Osteoblast (primary cell): ENCODE results near the gene HES4. TPM values are rescaled to one million over a fixed set of nuclear protein-coding genes. Genes with fewer than 3 reads are reported as not detected.

Source experiments
- DNase-seq: peaks from one replicate; pipeline ENCODE4 v3.0.0; 2011; ENCODE audit warnings: low spot score, mixed read lengths; ENCODE audit not compliant: insufficient read length; ENCODE audit errors: missing footprints
- H2AFZ ChIP-seq: 2 replicates; pipeline ENCODE4 v1.6.0; 2011; ENCODE audit warnings: mild to moderate bottlenecking, low read length
- H3K27ac ChIP-seq: 2 replicates; pipeline ENCODE4 v1.5.1; 2011; ENCODE audit warnings: mild to moderate bottlenecking, low read depth, low read length, moderate library complexity
- H3K27me3 ChIP-seq: 2 replicates; pipeline ENCODE4 v1.6.0; 2012; ENCODE audit warnings: mild to moderate bottlenecking, control low read depth, inconsistent platforms, low read length, moderate library complexity; ENCODE audit not compliant: insufficient read depth
- H3K36me3 ChIP-seq: 2 replicates; pipeline ENCODE4 v1.5.1; 2011; ENCODE audit warnings: mild to moderate bottlenecking, low read length, control low read depth, moderate library complexity; ENCODE audit not compliant: insufficient read depth
- H3K4me1 ChIP-seq: 2 replicates; pipeline ENCODE4 v1.5.1; 2011; ENCODE audit warnings: mild to moderate bottlenecking, low read length, control low read depth, moderate library complexity; ENCODE audit not compliant: insufficient read depth
- H3K4me2 ChIP-seq: 2 replicates; pipeline ENCODE4 v1.6.0; 2011; ENCODE audit warnings: mild to moderate bottlenecking, low read length; ENCODE audit not compliant: insufficient read depth
- H3K4me3 ChIP-seq: fragments of 200-600 bp; sonication (generic); 3 replicates; pipeline ENCODE4 v1.5.1; 2012; ENCODE audit warnings: mild to moderate bottlenecking, low read length, inconsistent platforms; ENCODE audit not compliant: insufficient read depth
- H3K79me2 ChIP-seq: 2 replicates; pipeline ENCODE4 v1.6.0; 2012; ENCODE audit warnings: mild to moderate bottlenecking, low read length, control low read depth, inconsistent platforms; ENCODE audit not compliant: insufficient read depth
- H3K9me3 ChIP-seq: 2 replicates; pipeline ENCODE4 v1.5.1; 2011; ENCODE audit warnings: low read depth, low read length, control low read depth
- H4K20me1 ChIP-seq: 2 replicates; pipeline ENCODE4 v1.6.0; 2012; ENCODE audit warnings: mild to moderate bottlenecking, low read length, control low read depth; ENCODE audit not compliant: insufficient read depth
- CTCF ChIP-seq: IDR thresholded peaks from 2 replicates; pipeline ENCODE4 v1.5.1; 2011; ENCODE audit warnings: mild to moderate bottlenecking, low read depth, low read length, moderate library complexity; ENCODE audit errors: extremely low read depth
- total RNA-seq: library from RNA; depleted of rRNA; stranded (reverse); fragments of >200 nt; gene quantifications from 2 replicates; pipeline ENCODE4 v1.2.3, GENCODE V29; 2012

Gene HES4
- total RNA-seq, 1 donor = 0.72 TPM

- Histone ChIP-seq H3K4me3 (no peak overlapping the region), H3K27me3 (peaks cover 27% of the 10 kb centered on the region), H4K20me1 (peaks cover 3% of the 10 kb centered on the region), H3K9me3 (no peaks in the 10 kb centered on the region), H3K4me2 (no peak overlapping the region), H3K36me3 (no peaks in the 10 kb centered on the region), H3K27ac (no peak overlapping the region), H3K79me2 (no peaks in the 10 kb centered on the region), H2AFZ (no peak overlapping the region), H3K4me1 (peaks cover 4% of the 10 kb centered on the region)
- TF ChIP-seq CTCF = no peak
- DNase-seq = peak; percentile 65
These were observed 4.5 kb upstream of the HES4 start for GRCh38 chr1:1004420-1004779.

- H3K27ac ChIP-seq = no peak overlapping the region
- no peak overlapping the region for H3K4me3 ChIP-seq
- H4K20me1 ChIP-seq = peaks cover 3% of the 10 kb centered on the region
- no peaks in the 10 kb centered on the region for H3K79me2 ChIP-seq
- H3K4me2 ChIP-seq = no peak overlapping the region
- H3K36me3 ChIP-seq = no peaks in the 10 kb centered on the region
- peaks cover 33% of the 10 kb centered on the region for H3K27me3 ChIP-seq
- peak; percentile 77 for DNase-seq
- TF ChIP-seq CTCF = no peak
- no peaks in the 10 kb centered on the region for H3K9me3 ChIP-seq
- peaks cover 4% of the 10 kb centered on the region for H3K4me1 ChIP-seq
- no peak overlapping the region for H2AFZ ChIP-seq
These were observed 3.9 kb upstream of the HES4 start for GRCh38 chr1:1003618-1004419.

- H3K4me2 ChIP-seq = peak overlapping the region; percentile 59
- H3K27me3 ChIP-seq = peaks cover 50% of the 10 kb centered on the region
- peak; percentile 90 for DNase-seq
- peak overlapping the region; percentile 60 for H3K4me3 ChIP-seq
- H3K36me3 ChIP-seq = no peaks in the 10 kb centered on the region
- H2AFZ ChIP-seq = peak overlapping the region; percentile 35
- no peak overlapping the region for H3K27ac ChIP-seq
- H3K9me3 ChIP-seq = no peaks in the 10 kb centered on the region
- H3K79me2 ChIP-seq = no peaks in the 10 kb centered on the region
- TF ChIP-seq CTCF = no peak
- H4K20me1 ChIP-seq = peaks cover 3% of the 10 kb centered on the region
- peaks cover 4% of the 10 kb centered on the region for H3K4me1 ChIP-seq
These were observed 1.3 kb upstream of the HES4 start for GRCh38 chr1:1001057-1001783.
